Right cardiac atrium (tissue), 5 donors: Measurements from ENCODE around the gene TMCC1. TPM values are rescaled to one million over a fixed set of nuclear protein-coding genes. Genes with fewer than 3 reads are reported as not detected.
"Not testable (repeated sequence)": the region's sequence is repeated elsewhere in the genome, so short reads cannot be mapped to it uniquely, and the experiment has no call there.

Source experiments
- ATAC-seq, 2 donors: fragments of 200-7000 bp; cut with Tn5 transposase; one replicate each; pipeline versions ENCODE4 v1.8.0 to v1.9.1; 2020; ENCODE audit warnings: moderate library complexity in 2 of 2, mild to moderate bottlenecking in 1 of 2
- DNase-seq, 3 donors: peaks; one replicate each; pipeline ENCODE4 v3.0.0-alpha.2; 2020
- H3K27ac ChIP-seq: one replicate; pipeline ENCODE4 v1.5.1; 2013; ENCODE audit warnings: mild to moderate bottlenecking, low read length, control low read depth, moderate library complexity
- H3K27me3 ChIP-seq: one replicate; pipeline ENCODE4 v1.6.1; 2013; ENCODE audit not compliant: control insufficient read depth, insufficient read depth
- H3K4me1 ChIP-seq: one replicate; pipeline ENCODE4 v1.6.1; 2013; ENCODE audit warnings: low read length; ENCODE audit not compliant: control insufficient read depth, insufficient read depth
- H3K4me3 ChIP-seq: one replicate; pipeline ENCODE4 v1.5.1; 2013; ENCODE audit warnings: low read length, control low read depth
- H3K9me3 ChIP-seq: one replicate; pipeline ENCODE4 v1.6.1; 2013; ENCODE audit warnings: low read length; ENCODE audit not compliant: control insufficient read depth
- WGBS: extraction: QIAGEN DNeasy Blood & Tissue Kit; methylation state at CpG from one replicate; pipeline ENCODE4 v1.1.7; 2013; 5-methylcytosine and 5-hydroxymethylcytosine counted together
- intact Hi-C, 4 donors: fragments of 100-400 bp; cut with DNase I; formaldehyde crosslinking; loops; one replicate each; pipeline versions ENCODE4 v1.11.0 to v1.14.0; 2022 to 2023
- polyA plus RNA-seq: library from polyadenylated mRNA; stranded (reverse); fragments of 200-250 nt; gene quantifications from one replicate; pipeline ENCODE4 v1.2.3, GENCODE V29; 2013
- total RNA-seq, 4 donors: library from RNA; stranded (reverse); fragmentation: NEBNext Ultra II Directional; extraction: Animal tissue kit (Norgen Biotek cat#: 25700); gene quantifications; one replicate each; pipeline ENCODE4 v1.2.1, GENCODE V29; 2021
- donor health status: healthy with polysubstance abuse.
- donor health status: DM: no; HTN: yes; CAD: no.
- donor health status: DM: no; HTN: no; CAD: no.
- donor health status: DM: no; HTN: yes; CAD: no; lungs with severe emphysema.
- donor health status: DM: yes; HTN: yes; CAD: no.

TMCC1 gene
- total and polyA plus RNA-seq, 5 donors: 12.9 to 45.0 (median 42.9) TPM

GRCh38 chr3:129648391-129648790 lies 245.1 kb downstream of the TMCC1 start:
- intact Hi-C loops: loop anchor here in 3 of 4 donors (5.0 to 10.0 kb wide), 3 partner anchors 174 to 286 kb away; no protein-coding TSS in a partner anchor

GRCh38 chr3:129645286-129645685 lies 248.2 kb downstream of the TMCC1 start:
- no peak overlapping the region for H3K4me3 ChIP-seq
- H3K27me3 ChIP-seq: no peaks in the 10 kb centered on the region
- H3K4me1 ChIP-seq: no peaks in the 10 kb centered on the region
- DNase-seq (no peak), ATAC-seq (peak in 1 of 2 donors; percentile 29)
- no peaks in the 10 kb centered on the region for H3K9me3 ChIP-seq
- 59% methylated on average over 5 of the region's 5 CpGs for WGBS
- H3K27ac ChIP-seq: no peak overlapping the region
- intact Hi-C loops: loop anchor here in 3 of 4 donors (5.0 to 10.0 kb wide), 3 partner anchors 177 to 290 kb away; no protein-coding TSS in a partner anchor

More at GRCh38 chr3:129648391-129648790, 245.1 kb downstream of the TMCC1 start:
- Histone ChIP-seq H3K4me3 (no peak overlapping the region), H3K4me1 (no peaks in the 10 kb centered on the region), H3K9me3 (no peaks in the 10 kb centered on the region), H3K27ac (no peak overlapping the region), H3K27me3 (no peaks in the 10 kb centered on the region)
- WGBS: 86% methylated on average over 3 of the region's 3 CpGs
- DNase-seq (no peak), ATAC-seq (no peak)

GRCh38 chr3:129644836-129645235 lies 248.7 kb downstream of the TMCC1 start:
- Histone ChIP-seq H3K27ac (no peak overlapping the region), H3K4me3 (no peak overlapping the region), H3K9me3 (no peaks in the 10 kb centered on the region), H3K4me1 (no peaks in the 10 kb centered on the region), H3K27me3 (no peaks in the 10 kb centered on the region)
- WGBS: 95% methylated on average over 3 of the region's 3 CpGs
- ATAC-seq: no peak
- intact Hi-C loops: loop anchor here in 3 of 4 donors (5.0 to 10.0 kb wide), 3 partner anchors 177 to 290 kb away; no protein-coding TSS in a partner anchor
- no peak for DNase-seq

- H3K4me1 ChIP-seq, H3K27ac ChIP-seq, H3K4me3 ChIP-seq, H3K27me3 ChIP-seq, DNase-seq, ATAC-seq, H3K9me3 ChIP-seq: not testable (repeated sequence)
- WGBS: 51% methylated on average over 9 of the region's 10 CpGs
- intact Hi-C loops: loop anchor here in 1 of 4 donors (10.0 kb wide), 1 partner anchor 293 kb away; no protein-coding TSS in a partner anchor
These were observed 251.8 kb downstream of the TMCC1 start for GRCh38 chr3:129641567-129642260.

- ATAC-seq, DNase-seq, H3K9me3 ChIP-seq, H3K27ac ChIP-seq, H3K4me1 ChIP-seq, H3K27me3 ChIP-seq, H3K4me3 ChIP-seq: not testable (repeated sequence)
- intact Hi-C loops: loop anchor here in 1 of 4 donors (10.0 kb wide), 1 partner anchor 294 kb away; no protein-coding TSS in a partner anchor
- 86% methylated on average over 7 of the region's 7 CpGs for WGBS
These were observed 252.5 kb downstream of the TMCC1 start for GRCh38 chr3:129640985-129641384.

GRCh38 chr3:129638481-129638880 lies 255.0 kb downstream of the TMCC1 start:
- Histone ChIP-seq H3K27me3 (no peaks in the 10 kb centered on the region), H3K4me3 (no peak overlapping the region), H3K9me3 (no peaks in the 10 kb centered on the region), H3K27ac (no peak overlapping the region), H3K4me1 (no peaks in the 10 kb centered on the region)
- intact Hi-C loops: no loop called here
- WGBS: 55% methylated on average over 3 of the region's 3 CpGs
- ATAC-seq (no peak), DNase-seq (no peak)

- 91% methylated on average over 3 of the region's 3 CpGs for WGBS
- Histone ChIP-seq H3K9me3 (no peaks in the 10 kb centered on the region), H3K4me3 (no peak overlapping the region), H3K27ac (no peak overlapping the region), H3K4me1 (no peaks in the 10 kb centered on the region), H3K27me3 (no peaks in the 10 kb centered on the region)
- ATAC-seq (no peak), DNase-seq (no peak)
- intact Hi-C loops: no loop called here
These were observed 257.4 kb downstream of the TMCC1 start for GRCh38 chr3:129636082-129636481.

GRCh38 chr3:129635656-129636055 lies 257.9 kb downstream of the TMCC1 start:
- Histone ChIP-seq H3K4me3 (no peak overlapping the region), H3K27ac (no peak overlapping the region), H3K4me1 (no peaks in the 10 kb centered on the region), H3K27me3 (no peaks in the 10 kb centered on the region), H3K9me3 (no peaks in the 10 kb centered on the region)
- ATAC-seq (no peak), DNase-seq (no peak)
- intact Hi-C loops: no loop called here
- 96% methylated on average over 4 of the region's 4 CpGs for WGBS

- intact Hi-C loops: no loop called here
- no peak overlapping the region for H3K27ac ChIP-seq
- no peaks in the 10 kb centered on the region for H3K9me3 ChIP-seq
- no peak for ATAC-seq
- no peaks in the 10 kb centered on the region for H3K4me1 ChIP-seq
- H3K4me3 ChIP-seq: no peak overlapping the region
- H3K27me3 ChIP-seq: no peaks in the 10 kb centered on the region
- 88% methylated on average over 10 of the region's 10 CpGs for WGBS
- no peak for DNase-seq
These were observed 259.6 kb downstream of the TMCC1 start for GRCh38 chr3:129633751-129634481.

- Histone ChIP-seq H3K27ac (no peak overlapping the region), H3K27me3 (no peaks in the 10 kb centered on the region), H3K4me1 (no peaks in the 10 kb centered on the region), H3K4me3 (no peak overlapping the region), H3K9me3 (no peaks in the 10 kb centered on the region)
- DNase-seq (no peak), ATAC-seq (no peak)
- WGBS: 93% methylated on average over 10 of the region's 10 CpGs
- intact Hi-C loops: no loop called here
These were observed 260.5 kb downstream of the TMCC1 start for GRCh38 chr3:129632977-129633376.

- no peaks in the 10 kb centered on the region for H3K4me1 ChIP-seq
- no peaks in the 10 kb centered on the region for H3K27me3 ChIP-seq
- intact Hi-C loops: no loop called here
- WGBS: 80% methylated on average over 11 of the region's 11 CpGs
- no peak overlapping the region for H3K27ac ChIP-seq
- DNase-seq: no peak
- no peaks in the 10 kb centered on the region for H3K9me3 ChIP-seq
- no peak overlapping the region for H3K4me3 ChIP-seq
- no peak for ATAC-seq
These were observed 261.0 kb downstream of the TMCC1 start for GRCh38 chr3:129632556-129632955.
